GOT3 (cell line): ENCODE results near the gene RAD51B.

Source experiments
- DNase-seq: peaks from one replicate; lab custom pipeline; 2025; ENCODE audit warnings: mixed read lengths; lab: John Stamatoyannopoulos, UW

The RAD51B gene

DNA sequence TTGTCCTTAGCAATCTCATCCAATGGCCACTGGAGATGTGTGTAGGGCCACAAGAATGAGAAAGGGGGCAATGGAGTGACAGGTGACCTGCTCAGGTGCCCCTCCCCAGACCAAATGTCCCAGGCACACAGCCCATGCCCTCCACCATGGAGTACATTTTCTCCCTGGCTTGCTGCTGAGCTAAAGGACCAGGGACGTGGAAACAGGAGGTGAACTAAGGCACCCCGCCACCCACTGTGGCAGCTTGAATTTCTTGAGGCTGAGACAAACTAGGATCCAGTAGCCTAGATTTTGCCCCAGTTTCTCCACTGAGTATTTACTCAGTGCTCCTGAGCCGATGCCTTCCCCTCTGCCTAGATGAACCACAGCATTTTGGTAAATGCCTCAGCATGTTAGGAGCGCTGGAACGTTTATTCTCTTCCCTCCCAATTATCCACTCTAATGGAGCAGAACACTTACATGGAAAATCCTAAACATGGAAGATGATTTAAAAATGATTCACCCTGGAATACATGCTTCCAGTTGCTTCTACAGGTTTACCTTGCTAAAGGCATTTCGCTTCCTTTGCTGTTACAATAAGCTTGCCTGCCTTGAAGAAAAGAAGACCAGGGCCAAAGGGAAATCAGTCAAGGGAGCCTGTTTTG is 775.3 kb downstream of the RAD51B start:
- DNase-seq, result no peak

- DNase-seq, result no peak
Measured at GRCh38 chr14:68596211-68596610, 776.6 kb downstream of the RAD51B start.

DNA sequence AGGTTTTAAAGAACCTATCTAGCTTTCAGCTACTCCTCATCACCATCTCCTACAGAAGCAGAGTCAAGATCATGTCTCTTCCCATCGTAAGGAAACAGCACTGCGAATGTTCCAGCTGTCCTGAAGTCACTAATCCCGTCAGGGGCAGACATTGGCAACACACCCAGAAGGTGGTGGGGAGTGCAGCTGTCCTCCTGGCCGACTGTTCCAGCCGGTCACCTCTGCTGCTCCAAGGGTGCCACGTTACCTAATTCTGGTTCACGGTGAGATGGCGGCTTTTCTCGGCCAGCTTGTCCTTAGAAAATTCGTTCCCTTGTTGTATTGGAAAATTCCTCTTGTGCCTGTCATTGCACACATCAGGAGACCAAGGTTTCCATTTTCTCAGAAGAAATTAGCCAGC is 777.1 kb downstream of the RAD51B start:
- no peak for DNase-seq

GRCh38 chr14:68598089-68598488 is 778.5 kb downstream of the RAD51B start:
- no peak for DNase-seq

DNA sequence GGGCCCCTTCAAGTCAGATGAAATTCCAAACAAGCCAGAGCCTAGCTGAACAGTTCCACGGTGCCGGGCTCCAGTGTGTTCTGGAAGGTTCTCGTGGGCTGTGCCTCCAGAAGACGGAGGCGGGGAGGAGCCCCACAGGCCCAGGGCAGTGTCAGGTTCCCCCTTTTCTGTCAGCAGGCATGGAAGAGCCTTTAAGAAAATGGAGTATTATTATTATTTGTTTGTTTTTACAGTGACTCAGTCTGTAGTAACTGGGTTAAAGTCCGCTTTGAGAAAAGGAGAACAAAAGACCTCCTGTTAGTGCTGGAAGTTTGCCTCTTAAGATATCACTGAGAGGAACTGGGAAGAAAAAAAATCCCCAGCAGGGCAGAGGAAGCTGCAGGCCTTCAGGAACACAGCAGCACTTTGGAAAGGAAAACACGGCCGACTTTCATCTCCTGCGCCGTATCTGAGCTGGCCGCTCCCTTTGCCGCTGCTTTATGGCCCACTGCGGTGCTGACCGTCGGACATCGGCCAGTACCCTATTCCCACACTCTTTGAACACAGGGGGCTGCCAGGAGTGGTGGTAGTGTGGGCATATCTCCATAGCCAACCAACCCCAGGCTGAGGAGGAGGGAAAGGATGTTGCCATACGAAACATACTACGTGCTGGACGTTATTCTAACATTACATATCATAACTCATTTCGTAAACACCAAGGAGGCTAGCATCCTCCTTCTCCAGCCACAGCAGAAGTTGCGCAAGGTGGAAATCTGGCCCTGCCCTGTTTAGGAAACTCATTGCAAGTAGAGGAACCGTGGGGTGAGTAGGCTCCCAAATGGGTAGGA is 779.3 kb downstream of the RAD51B start:
- no peak for DNase-seq

DNA sequence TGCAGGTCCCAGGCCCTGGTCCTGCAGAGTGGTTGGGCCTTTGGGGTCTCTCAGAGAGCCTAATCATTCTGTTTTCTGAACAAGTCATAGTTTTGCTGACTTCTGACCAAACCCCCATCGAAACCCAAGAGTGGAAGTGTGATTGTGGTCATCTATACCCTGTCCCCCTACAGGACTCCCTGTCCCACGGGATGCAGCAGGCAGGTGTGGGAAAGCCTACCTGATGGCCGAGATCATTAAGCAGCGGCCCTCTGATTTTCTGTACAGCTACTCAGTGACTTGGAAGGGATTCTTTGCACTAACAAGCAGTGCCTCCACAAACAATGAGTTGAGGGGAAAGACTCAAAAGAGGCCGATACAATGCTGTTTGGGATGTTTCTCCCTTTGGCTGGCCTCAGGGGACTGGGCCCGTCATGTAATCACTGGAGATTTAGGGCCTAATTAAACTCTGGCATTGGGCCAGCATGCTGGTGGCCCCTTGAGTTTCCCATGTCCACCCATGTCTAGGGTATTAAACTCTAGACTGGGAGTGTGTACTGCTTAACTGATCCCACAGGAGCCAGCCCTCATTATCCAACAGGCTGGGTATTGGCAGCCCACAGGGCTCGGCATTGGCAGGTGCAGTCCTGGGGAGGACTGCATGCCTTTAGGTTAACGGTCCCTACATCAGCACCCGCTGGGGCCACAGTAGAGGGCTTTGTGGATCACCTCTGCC is 780.5 kb downstream of the RAD51B start:
- no peak for DNase-seq

- DNase-seq, result no peak
Measured at GRCh38 chr14:68602507-68602906, 782.9 kb downstream of the RAD51B start.

DNA sequence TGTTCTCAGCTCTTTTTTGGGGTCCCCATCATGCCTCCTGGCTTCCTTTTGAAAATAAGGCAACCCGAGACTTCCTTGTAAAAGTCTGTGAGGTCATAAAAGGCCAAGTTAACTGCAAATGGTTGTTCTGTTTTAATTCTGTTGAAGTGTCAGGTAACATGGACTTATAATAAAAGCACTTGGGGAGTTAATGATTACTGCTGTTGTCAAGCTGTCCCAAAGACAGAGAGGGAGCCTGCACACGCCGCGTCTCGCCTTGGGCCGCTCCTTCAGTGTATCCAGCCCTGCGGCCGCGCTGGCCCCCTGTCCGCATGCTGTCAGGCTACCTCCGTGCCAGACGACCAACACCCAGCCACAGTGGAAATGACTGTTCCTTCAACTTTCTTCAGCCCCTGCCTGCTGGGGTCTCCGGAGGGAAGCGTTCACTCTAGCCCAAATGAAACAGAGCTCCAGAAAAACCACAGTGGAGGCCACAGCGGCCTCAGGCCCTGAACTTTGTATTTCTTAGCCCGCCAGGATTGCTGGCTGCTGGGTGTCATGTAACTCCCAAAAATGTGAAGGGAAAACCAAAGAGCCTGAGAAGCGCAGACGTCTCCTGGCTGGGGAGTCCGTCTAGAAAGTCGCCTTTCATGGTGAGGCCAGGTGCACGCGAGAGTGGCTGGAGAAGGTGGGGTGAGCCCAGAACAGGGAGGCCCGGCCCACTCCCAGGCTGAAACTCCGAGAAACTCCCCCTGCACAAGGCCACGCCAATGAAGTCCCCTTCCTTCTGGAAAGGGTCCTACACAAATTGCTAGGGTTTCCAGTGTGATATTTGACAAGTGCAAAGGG is 784.2 kb downstream of the RAD51B start:
- no peak for DNase-seq

- no peak for DNase-seq
Measured at GRCh38 chr14:68604361-68604730, 784.8 kb downstream of the RAD51B start.

DNA sequence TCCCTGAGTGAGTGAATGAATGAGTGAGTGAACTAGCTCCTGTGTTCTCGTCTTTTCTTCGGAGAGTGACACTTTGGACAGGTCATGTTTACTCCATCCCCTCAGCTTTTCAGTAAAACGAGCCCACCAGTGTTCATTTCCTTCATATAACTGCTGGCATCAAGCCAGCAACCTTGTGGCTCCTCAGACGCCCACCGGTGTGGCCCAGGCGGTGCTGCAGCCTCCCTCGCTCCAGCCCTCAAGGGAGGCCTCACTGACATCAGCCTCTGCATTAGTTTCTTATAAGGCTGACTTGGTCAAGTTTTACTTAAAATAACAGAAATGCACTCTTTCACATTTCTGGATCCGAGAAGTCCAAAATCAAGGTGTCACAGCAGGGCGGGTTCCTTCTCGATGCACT is 785.2 kb downstream of the RAD51B start:
- DNase-seq, result no peak

GRCh38 chr14:68606176-68606575 is 786.6 kb downstream of the RAD51B start:
- DNase-seq, result no peak

GRCh38 chr14:68606644-68607043 is 787.1 kb downstream of the RAD51B start:
- DNase-seq, result no peak

DNA sequence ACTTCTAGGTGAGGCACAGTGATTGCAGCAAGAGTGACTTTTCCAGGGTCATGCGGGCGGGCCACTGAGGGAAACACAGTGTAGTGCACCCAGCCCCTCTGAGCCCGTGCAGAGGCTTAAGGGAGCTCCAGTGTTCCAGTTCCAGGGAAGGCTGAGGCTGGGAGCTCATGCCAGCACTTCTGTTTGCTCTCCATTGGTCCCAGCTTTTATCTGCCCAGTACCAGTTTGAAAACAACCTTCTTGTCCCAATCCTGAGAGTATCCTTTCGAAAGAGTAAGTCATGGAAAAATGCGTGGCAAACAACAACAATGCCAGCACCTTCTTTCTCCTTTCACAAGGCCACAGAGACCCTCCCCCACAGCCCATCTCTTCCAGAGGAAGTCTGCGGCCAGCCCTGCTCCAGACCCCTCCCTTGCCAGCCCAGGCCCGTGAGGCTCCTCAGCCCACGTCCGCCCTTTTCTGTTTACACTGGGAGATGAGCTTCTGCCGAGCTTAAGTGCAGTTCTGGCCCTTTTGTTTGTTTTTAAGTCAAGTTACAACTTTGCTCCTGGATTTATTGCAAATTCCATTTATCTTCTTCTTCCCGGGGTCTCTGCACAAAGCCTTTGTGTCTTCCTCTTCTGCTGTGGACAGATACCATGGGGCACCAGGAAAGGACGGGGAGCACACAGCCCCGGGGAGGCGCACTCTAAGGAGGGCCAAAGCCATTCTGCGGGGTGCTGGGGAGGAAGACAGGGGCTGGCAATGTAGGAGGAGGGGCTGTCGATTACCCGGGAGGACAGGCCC is 787.7 kb downstream of the RAD51B start:
- no peak for DNase-seq

DNA sequence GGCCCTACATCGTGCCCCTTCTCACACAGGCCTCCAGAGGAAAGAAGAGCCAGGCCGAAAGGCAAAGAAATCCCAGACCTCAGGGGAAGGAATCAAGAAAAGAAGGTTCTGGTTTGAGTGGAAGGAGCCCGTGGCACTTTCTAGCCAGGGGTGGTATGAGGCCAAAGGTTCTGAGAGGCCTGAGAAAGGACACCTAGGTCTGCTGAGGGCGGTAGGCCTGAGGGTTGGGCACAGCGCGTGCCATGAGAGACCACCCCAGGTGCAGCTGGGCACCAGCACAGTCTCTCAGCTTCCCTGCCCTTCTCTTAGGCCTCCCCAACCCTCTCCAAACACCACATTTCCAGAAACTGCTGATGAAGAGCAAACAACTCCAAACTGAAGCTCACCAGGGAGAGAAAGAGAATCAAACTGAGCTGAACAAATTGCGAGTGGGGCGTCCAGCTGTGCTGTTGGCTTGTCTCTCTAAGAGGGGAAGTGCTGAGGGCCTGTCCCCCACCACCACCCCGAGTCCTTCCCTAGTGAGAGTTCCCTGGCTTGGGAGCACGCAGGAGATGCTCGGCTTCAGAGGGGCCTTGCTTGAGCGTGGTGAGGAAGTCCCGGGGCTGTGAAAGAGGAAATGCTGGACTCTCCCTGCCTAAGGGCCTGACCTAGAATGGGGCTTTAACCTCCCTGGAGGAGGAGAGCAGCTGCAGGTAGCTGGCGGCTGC is 788.4 kb downstream of the RAD51B start:
- DNase-seq, result no peak

- DNase-seq, result no peak
Measured at GRCh38 chr14:68608574-68608962, 789.0 kb downstream of the RAD51B start.

DNA sequence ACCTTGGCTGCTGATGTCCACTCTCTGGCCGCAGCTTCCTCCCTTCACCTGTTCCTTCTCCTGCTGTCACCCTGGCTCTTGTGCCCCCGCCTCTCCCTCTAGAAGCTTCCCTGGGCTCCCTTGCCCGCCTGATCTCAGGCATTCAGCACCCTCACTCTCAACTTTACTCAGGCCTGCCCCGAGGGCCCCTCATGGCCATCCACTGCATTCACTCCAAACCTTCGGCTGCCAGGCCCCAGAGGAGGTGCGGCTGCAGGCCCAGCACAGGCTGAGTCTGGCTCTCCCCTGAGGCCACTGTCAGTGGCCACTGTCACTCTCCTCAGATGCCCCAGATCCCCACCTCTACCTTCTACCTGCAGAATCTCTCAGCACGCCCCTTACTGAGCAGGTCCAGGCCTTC is 789.4 kb downstream of the RAD51B start:
- DNase-seq, result no peak

DNA sequence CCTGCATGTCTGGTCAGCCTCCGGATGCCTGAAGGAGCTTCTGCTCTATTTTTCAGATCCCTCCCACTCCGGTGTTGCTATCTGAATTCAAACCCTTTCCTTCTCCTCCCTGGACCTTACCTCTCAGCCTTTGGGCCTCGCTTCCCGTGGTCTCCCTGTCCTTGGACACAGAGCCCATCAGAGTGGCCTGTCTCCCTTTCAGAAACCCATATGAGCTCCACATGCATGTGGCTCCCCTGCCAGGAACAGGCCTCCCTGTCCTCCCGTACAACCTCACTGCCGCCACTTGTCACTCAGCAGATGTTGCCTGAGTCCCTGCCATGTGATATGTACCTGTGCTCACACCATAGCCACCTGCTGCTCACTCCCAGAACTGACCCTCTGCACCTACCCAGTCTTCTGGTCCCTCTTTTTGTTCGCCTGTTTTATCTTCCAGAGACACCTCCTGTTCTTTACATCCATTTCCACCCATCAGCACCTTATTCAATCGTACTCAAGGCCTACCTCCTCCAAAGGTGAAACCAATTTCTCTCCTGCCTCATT is 790.7 kb downstream of the RAD51B start:
- no peak for DNase-seq

DNA sequence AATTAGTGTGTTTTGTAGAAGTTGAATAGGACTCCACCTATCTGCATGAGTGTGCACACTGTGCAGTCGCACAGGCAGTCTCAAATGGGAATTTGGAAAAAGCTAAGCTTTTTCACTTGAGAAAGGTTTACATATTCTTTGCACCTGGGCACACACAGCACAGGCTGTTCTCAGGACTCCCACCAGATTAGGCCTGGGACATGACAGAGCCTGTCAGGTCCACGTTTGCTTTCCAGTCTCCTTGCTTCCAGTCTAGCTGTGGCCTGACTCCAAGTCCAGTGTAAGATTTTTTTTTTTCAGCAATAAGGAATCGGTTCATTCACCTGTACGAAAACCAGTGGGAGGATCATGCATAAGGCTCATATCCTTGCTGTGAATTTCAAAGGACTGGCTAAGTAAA is 792.0 kb downstream of the RAD51B start:
- DNase-seq, result no peak

- DNase-seq, result no peak
Measured at GRCh38 chr14:68612049-68612448, 792.5 kb downstream of the RAD51B start.

- no peak for DNase-seq
Measured at GRCh38 chr14:68616221-68616902, 796.8 kb downstream of the RAD51B start.
